Measurements from ENCODE around the gene MRPS34.
A peak's percentile ranks its signal among the peaks of the same experiment; 100 is the strongest.

MRPS34 gene

GRCh38 chr16:1781254-1781653 lies 8.3 kb upstream of the MRPS34 start:
- no peak for DNase-seq

- no peak for DNase-seq
Observed at GRCh38 chr16:1780677-1781072, 7.7 kb upstream of the MRPS34 start.

GRCh38 chr16:1779741-1780676 lies 7.1 kb upstream of the MRPS34 start:
- DNase-seq = no peak

- no peak for DNase-seq
Observed at GRCh38 chr16:1779234-1779701, 6.3 kb upstream of the MRPS34 start.

- no peak for DNase-seq
Observed at GRCh38 chr16:1778200-1779179, 5.6 kb upstream of the MRPS34 start.

GRCh38 chr16:1777375-1778199 lies 4.7 kb upstream of the MRPS34 start:
- DNase-seq = no peak

GRCh38 chr16:1776991-1777374 lies 4.0 kb upstream of the MRPS34 start:
- DNase-seq = no peak

- no peak for DNase-seq
Observed at GRCh38 chr16:1776672-1776955, 3.7 kb upstream of the MRPS34 start.

GRCh38 chr16:1775846-1776671 lies 3.1 kb upstream of the MRPS34 start:
- DNase-seq = no peak

- no peak for DNase-seq
Observed at GRCh38 chr16:1775006-1775845, 2.3 kb upstream of the MRPS34 start.

- no peak for DNase-seq
Observed at GRCh38 chr16:1774448-1774780, 1.5 kb upstream of the MRPS34 start.

GRCh38 chr16:1773703-1774447 lies 941 bp upstream of the MRPS34 start:
- no peak for DNase-seq

- DNase-seq = peak; percentile 61
Observed at GRCh38 chr16:1772362-1772907, 499 bp downstream of the MRPS34 start, which contains the start of gene EME2. Gene EME2 (plus strand): TSS chr16:1772810. CDS start chr16:1773228, 418 bp downstream.

- DNase-seq = no peak
Observed at GRCh38 chr16:1771864-1772361, 1.0 kb downstream of the MRPS34 start.

- DNase-seq = peak; percentile 86
Observed at GRCh38 chr16:1771188-1771863, 1.6 kb downstream of the MRPS34 start, which contains the start of gene NME3. Gene NME3 (minus strand): TSS chr16:1771543. CDS start chr16:1771534, 9 bp downstream.

- DNase-seq = peak; percentile 64
Observed at GRCh38 chr16:1770328-1771187, 2.4 kb downstream of the MRPS34 start.

- DNase-seq = no peak
Observed at GRCh38 chr16:1769402-1770300, 3.3 kb downstream of the MRPS34 start.
